ENCODE measurements around the gene EPHA8.

DNA sequence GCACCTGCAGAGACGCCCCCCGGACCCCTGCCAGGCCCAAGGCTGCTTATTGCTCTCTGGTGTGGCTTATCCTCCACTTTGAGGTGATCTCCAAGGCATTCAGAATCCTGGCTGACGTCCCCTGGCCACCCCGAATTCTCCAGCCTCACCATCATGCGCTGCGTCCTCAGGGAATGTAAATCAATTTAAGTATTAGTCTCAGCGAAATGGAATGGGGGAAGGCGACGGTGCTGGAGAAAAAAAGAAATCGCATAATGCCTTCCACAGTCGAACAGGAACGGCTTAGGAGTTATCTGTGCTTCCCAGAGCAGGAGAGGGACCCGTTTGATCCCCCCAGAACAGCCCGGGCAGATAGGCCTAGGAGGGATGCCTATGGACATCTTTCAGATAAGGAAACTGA, 2.9 kb downstream of the EPHA8 start:
- TF ChIP-seq, protein P1, sequence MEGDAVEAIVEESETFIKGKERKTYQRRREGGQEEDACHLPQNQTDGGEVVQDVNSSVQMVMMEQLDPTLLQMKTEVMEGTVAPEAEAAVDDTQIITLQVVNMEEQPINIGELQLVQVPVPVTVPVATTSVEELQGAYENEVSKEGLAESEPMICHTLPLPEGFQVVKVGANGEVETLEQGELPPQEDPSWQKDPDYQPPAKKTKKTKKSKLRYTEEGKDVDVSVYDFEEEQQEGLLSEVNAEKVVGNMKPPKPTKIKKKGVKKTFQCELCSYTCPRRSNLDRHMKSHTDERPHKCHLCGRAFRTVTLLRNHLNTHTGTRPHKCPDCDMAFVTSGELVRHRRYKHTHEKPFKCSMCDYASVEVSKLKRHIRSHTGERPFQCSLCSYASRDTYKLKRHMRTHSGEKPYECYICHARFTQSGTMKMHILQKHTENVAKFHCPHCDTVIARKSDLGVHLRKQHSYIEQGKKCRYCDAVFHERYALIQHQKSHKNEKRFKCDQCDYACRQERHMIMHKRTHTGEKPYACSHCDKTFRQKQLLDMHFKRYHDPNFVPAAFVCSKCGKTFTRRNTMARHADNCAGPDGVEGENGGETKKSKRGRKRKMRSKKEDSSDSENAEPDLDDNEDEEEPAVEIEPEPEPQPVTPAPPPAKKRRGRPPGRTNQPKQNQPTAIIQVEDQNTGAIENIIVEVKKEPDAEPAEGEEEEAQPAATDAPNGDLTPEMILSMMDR (conservative IDR thresholded peaks at IDR 0.05; ENCODE audit: low read depth, low read length): no peak
- TF ChIP-seq BHLHE40 (IDR thresholded peaks at IDR 0.05; ENCODE audit: low read depth, low read length) (no peak), CEBPB (IDR thresholded peaks at IDR 0.05; ENCODE audit: low read depth, low read length) (no peak), MXI1 (IDR thresholded peaks at IDR 0.05; ENCODE audit: borderline replicate concordance, low read depth, low read length) (no peak), CHD1 (IDR thresholded peaks at IDR 0.05; ENCODE audit: low read depth, low read length) (no peak), POLR2A (IDR thresholded peaks at IDR 0.05; ENCODE audit: low read depth, low read length) (no peak), SMC3 (IDR thresholded peaks at IDR 0.05; ENCODE audit: low read depth, low read length) (no peak), FOS (IDR thresholded peaks at IDR 0.05; ENCODE audit: low read depth, low read length) (no peak), NFE2L2 (IDR thresholded peaks at IDR 0.05; ENCODE audit: low read depth, low read length) (no peak), RAD21 (IDR thresholded peaks at IDR 0.05; ENCODE audit: low read length) (no peak)
- TF ChIP-seq, protein P2, sequence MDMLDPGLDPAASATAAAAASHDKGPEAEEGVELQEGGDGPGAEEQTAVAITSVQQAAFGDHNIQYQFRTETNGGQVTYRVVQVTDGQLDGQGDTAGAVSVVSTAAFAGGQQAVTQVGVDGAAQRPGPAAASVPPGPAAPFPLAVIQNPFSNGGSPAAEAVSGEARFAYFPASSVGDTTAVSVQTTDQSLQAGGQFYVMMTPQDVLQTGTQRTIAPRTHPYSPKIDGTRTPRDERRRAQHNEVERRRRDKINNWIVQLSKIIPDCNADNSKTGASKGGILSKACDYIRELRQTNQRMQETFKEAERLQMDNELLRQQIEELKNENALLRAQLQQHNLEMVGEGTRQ (IDR thresholded peaks at IDR 0.05; ENCODE audit: low read depth, low read length): no peak
- TF ChIP-seq, protein P3, sequence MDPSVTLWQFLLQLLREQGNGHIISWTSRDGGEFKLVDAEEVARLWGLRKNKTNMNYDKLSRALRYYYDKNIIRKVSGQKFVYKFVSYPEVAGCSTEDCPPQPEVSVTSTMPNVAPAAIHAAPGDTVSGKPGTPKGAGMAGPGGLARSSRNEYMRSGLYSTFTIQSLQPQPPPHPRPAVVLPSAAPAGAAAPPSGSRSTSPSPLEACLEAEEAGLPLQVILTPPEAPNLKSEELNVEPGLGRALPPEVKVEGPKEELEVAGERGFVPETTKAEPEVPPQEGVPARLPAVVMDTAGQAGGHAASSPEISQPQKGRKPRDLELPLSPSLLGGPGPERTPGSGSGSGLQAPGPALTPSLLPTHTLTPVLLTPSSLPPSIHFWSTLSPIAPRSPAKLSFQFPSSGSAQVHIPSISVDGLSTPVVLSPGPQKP (IDR thresholded peaks at IDR 0.05; ENCODE audit: borderline replicate concordance, low read depth, low read length): no peak
